H1 (cell line): ENCODE measurements around the gene CBX2. TPM values are rescaled to one million over a fixed set of nuclear protein-coding genes. Genes with fewer than 3 reads are reported as not detected.

Source experiments
- ATF2 ChIP-seq: IDR thresholded peaks from 2 replicates; pipeline ENCODE4 v1.6.1; 2012; ENCODE audit warnings: low read length, inconsistent platforms
- BRCA1 ChIP-seq: IDR thresholded peaks from 2 replicates; pipeline ENCODE4 v1.6.1; 2012; ENCODE audit warnings: low read depth, low read length, improper control_type of control experiment
- CBX8 ChIP-seq: fragments of 300-800, 300-1000 bp; sonication (generic); IDR thresholded peaks from 2 replicates; pipeline ENCODE4 v1.7.1; 2016; ENCODE audit warnings: low read depth, low read length, borderline replicate concordance
- EZH2 ChIP-seq: fragments of 200-600 bp; sonication (generic); IDR thresholded peaks from 2 replicates; pipeline ENCODE4 v1.7.1; 2012; ENCODE audit warnings: low read depth, mild to moderate bottlenecking, moderate library complexity, low read length, inconsistent platforms; ENCODE audit not compliant: severe bottlenecking
- FOSL1 ChIP-seq: IDR thresholded peaks from 2 replicates; pipeline ENCODE4 v1.6.1; 2011; ENCODE audit warnings: mild to moderate bottlenecking, low read depth, low read length, moderate library complexity; ENCODE audit not compliant: insufficient read depth
- HDAC6 ChIP-seq: IDR thresholded peaks from one replicate; pipeline ENCODE4 v1.7.1; 2012; ENCODE audit warnings: low read depth, mild to moderate bottlenecking, inconsistent platforms, low read length, moderate library complexity
- RNF2 ChIP-seq: fragments of 200-900, 300-1000 bp; sonication (generic); IDR thresholded peaks from 2 replicates; pipeline ENCODE4 v1.7.1; 2016; ENCODE audit warnings: borderline replicate concordance, low read depth, mild to moderate bottlenecking, antibody characterized with exemption, low read length; ENCODE audit not compliant: poor library complexity, severe bottlenecking; ENCODE audit errors: missing control alignments
- RXRA ChIP-seq: IDR thresholded peaks from 2 replicates; pipeline ENCODE4 v1.6.1; 2011; ENCODE audit warnings: low read depth, mild to moderate bottlenecking, low read length, moderate library complexity; ENCODE audit not compliant: insufficient read depth
- polyA plus RNA-seq, 7 experiments: library from polyadenylated mRNA; depleted of rRNA in 3 of 7; stranded (reverse) in 5 of 7; unstranded in 2 of 7; fragments of >200 nt in 5 of 7; fragments of 200-250 nt in 2 of 7; gene quantifications; 1 replicate in 5 of 7; 2 replicates in 1 of 7; 4 replicates in 1 of 7; pipeline versions ENCODE4 v1.2.1 to v1.2.3, GENCODE V29; 2011 to 2013; ENCODE audit warnings: missing spikeins in 2 of 7, mixed read lengths in 2 of 7
- total RNA-seq: library from RNA; stranded (reverse); fragmentation: NEBNext Ultra II Directional; extraction: Animal tissue kit (Norgen Biotek cat#: 25700); gene quantifications from 2 replicates; pipeline ENCODE4 v1.2.1, GENCODE V29; 2021

CBX2 gene
- total and polyA plus RNA-seq, 2 of the 8 experiments (the other 6 are each of a cell fraction or from before 2014, with no cell fraction given), result 64.3 to 83.9 TPM

- peak; percentile 40 for TF ChIP-seq EZH2
- 0 out of 2 replicates have a peak, but pooled peaks have one; percentile 6 for TF ChIP-seq CBX8
- no peak for TF ChIP-seq RXRA
- no peak for TF ChIP-seq FOSL1
- peak; percentile 21 for TF ChIP-seq RNF2
- TF ChIP-seq HDAC6, result no peak
- no peak for TF ChIP-seq BRCA1
- TF ChIP-seq ATF2, result no peak
Observed at GRCh38 chr17:79832218-79833109, 54.5 kb downstream of the CBX2 start (continued).
